NCI-H2081 (cell line): ENCODE measurements around the gene SLC22A16.
"Not testable (repeated sequence)": the region's sequence is repeated elsewhere in the genome, so short reads cannot be mapped to it uniquely, and the experiment has no call there.

Source experiments
- DNase-seq, 2 experiments: peaks; one replicate each; lab custom pipeline; 2025; lab: John Stamatoyannopoulos, UW

Gene SLC22A16

GRCh38 chr6:110488606-110489190, 12.3 kb upstream of the SLC22A16 start:
- no peak for DNase-seq

- DNase-seq: not testable (repeated sequence)
Observed at GRCh38 chr6:110487968-110488381, 11.6 kb upstream of the SLC22A16 start.

- no peak for DNase-seq
Observed at GRCh38 chr6:110486756-110487155, 10.3 kb upstream of the SLC22A16 start.

- DNase-seq: no peak
Observed at GRCh38 chr6:110485491-110485890, 9.1 kb upstream of the SLC22A16 start.

GRCh38 chr6:110484321-110484720, 7.9 kb upstream of the SLC22A16 start:
- no peak for DNase-seq

- no peak for DNase-seq
Observed at GRCh38 chr6:110482774-110483400, 6.5 kb upstream of the SLC22A16 start.

GRCh38 chr6:110481081-110481480, 4.7 kb upstream of the SLC22A16 start:
- no peak for DNase-seq

GRCh38 chr6:110475066-110475653, 1.3 kb downstream of the SLC22A16 start:
- DNase-seq: no peak

- DNase-seq: no peak
Observed at GRCh38 chr6:110474500-110474899, 1.9 kb downstream of the SLC22A16 start.

- DNase-seq: no peak
Observed at GRCh38 chr6:110472739-110473138, 3.7 kb downstream of the SLC22A16 start.

GRCh38 chr6:110471726-110472365, 4.6 kb downstream of the SLC22A16 start:
- DNase-seq: no peak

GRCh38 chr6:110468731-110469130, 7.7 kb downstream of the SLC22A16 start:
- no peak for DNase-seq

- DNase-seq: no peak
Observed at GRCh38 chr6:110467566-110468140, 8.8 kb downstream of the SLC22A16 start.

- no peak for DNase-seq
Observed at GRCh38 chr6:110462884-110463481, 13.4 kb downstream of the SLC22A16 start.

GRCh38 chr6:110461376-110461775, 15.0 kb downstream of the SLC22A16 start:
- DNase-seq: no peak

GRCh38 chr6:110459137-110459536, 17.3 kb downstream of the SLC22A16 start:
- no peak for DNase-seq

- DNase-seq: no peak
Observed at GRCh38 chr6:110458476-110458875, 17.9 kb downstream of the SLC22A16 start.

- DNase-seq: peak in 1 of 2 experiments; percentile 15
Observed at GRCh38 chr6:110457567-110458175, 18.7 kb downstream of the SLC22A16 start.

- no peak for DNase-seq
Observed at GRCh38 chr6:110456694-110457093, 19.7 kb downstream of the SLC22A16 start.

- no peak for DNase-seq
Observed at GRCh38 chr6:110449541-110449895, 26.9 kb downstream of the SLC22A16 start.

GRCh38 chr6:110448846-110449540, 27.4 kb downstream of the SLC22A16 start:
- DNase-seq: no peak
